PC-9 (cell line): ENCODE results near the gene LTBP4. TPM values are rescaled to one million over a fixed set of nuclear protein-coding genes. Genes with fewer than 3 reads are reported as not detected.

Experiments
- BruUV-seq: library from RNA; stranded (reverse); fragments of 400-500 nt; replicated peaks from 2 replicates; lab custom pipeline; 2021; lab: Mats Ljungman, UMichigan
- CTCF ChIA-PET: fragments of 300-600 bp; sonication (Branson Sonifier 250); formaldehyde crosslinking; loops from one replicate; lab custom pipeline; 2022; ENCODE audit warnings: antibody characterized with exemption; lab: Charles Lee
- POLR2A ChIA-PET: fragments of 300-600 bp; sonication (Branson Sonifier 250); formaldehyde crosslinking; loops from one replicate; lab custom pipeline; 2022; ENCODE audit warnings: antibody characterized with exemption; ENCODE audit not compliant: unreplicated experiment; lab: Charles Lee
- DNase-seq, 2 experiments: peaks; one replicate each; pipeline versions ENCODE4 v3.0.0 to v3.0.0-alpha.2; 2015 to 2022; ENCODE audit warnings: mixed read lengths in 1 of 2
- H2AFZ ChIP-seq: fragments of 200-600 bp; sonication (generic); 2 replicates; pipeline ENCODE4 v1.8.1; 2017; ENCODE audit warnings: antibody characterized with exemption
- H3F3A ChIP-seq: fragments of 200-600 bp; sonication (generic); 2 replicates; pipeline ENCODE4 v1.8.1; 2017; ENCODE audit warnings: antibody characterized with exemption, mild to moderate bottlenecking, low read depth; ENCODE audit not compliant: insufficient read depth
- H3K27ac ChIP-seq: fragments of 200-600 bp; sonication (generic); 2 replicates; pipeline ENCODE4 v1.6.1; 2016; ENCODE audit warnings: mixed run types
- H3K27me3 ChIP-seq: fragments of 200-600 bp; sonication (generic); 2 replicates; pipeline ENCODE4 v1.6.1; 2016; ENCODE audit warnings: low read depth, mixed run types; ENCODE audit not compliant: insufficient read depth
- H3K36me3 ChIP-seq: fragments of 200-600 bp; sonication (generic); 2 replicates; pipeline ENCODE4 v1.6.1; 2016; ENCODE audit warnings: low read depth, mixed run types
- H3K4me1 ChIP-seq: fragments of 200-600 bp; sonication (generic); replicated peaks from 2 replicates; pipeline ENCODE4 v1.6.1; 2016; ENCODE audit warnings: mixed run types; ENCODE audit not compliant: insufficient read depth
- H3K4me2 ChIP-seq: fragments of 200-600 bp; sonication (generic); 2 replicates; pipeline ENCODE4 v1.6.1; 2017; ENCODE audit warnings: mixed run types
- H3K4me3 ChIP-seq: fragments of 200-600 bp; sonication (generic); 2 replicates; pipeline ENCODE4 v1.6.1; 2016; ENCODE audit warnings: mixed run types
- H3K79me2 ChIP-seq: fragments of 200-600 bp; sonication (generic); 2 replicates; pipeline ENCODE4 v1.6.1; 2017; ENCODE audit warnings: low read depth, mixed run types
- H3K9me2 ChIP-seq: fragments of 200-600 bp; sonication (generic); 2 replicates; pipeline ENCODE4 v1.8.1; 2017; ENCODE audit warnings: mild to moderate bottlenecking; ENCODE audit not compliant: insufficient read depth
- H3K9me3 ChIP-seq: fragments of 200-600 bp; sonication (generic); 2 replicates; pipeline ENCODE4 v1.8.1; 2016; ENCODE audit warnings: low read depth; ENCODE audit not compliant: insufficient read depth
- H4K20me1 ChIP-seq: fragments of 200-600 bp; sonication (generic); 2 replicates; pipeline ENCODE4 v1.8.1; 2017; ENCODE audit not compliant: insufficient read depth
- CTCF ChIP-seq: fragments of 200-600 bp; sonication (generic); conservative IDR thresholded peaks from 2 replicates; pipeline ENCODE4 v1.6.1; 2017; ENCODE audit warnings: mixed run types, antibody characterized with exemption, mild to moderate bottlenecking, moderate library complexity
- EZH2 ChIP-seq: fragments of 200-600 bp; sonication (generic); IDR thresholded peaks from 2 replicates; pipeline ENCODE4 v1.8.0; 2017; ENCODE audit warnings: antibody characterized with exemption, low read depth
- intact Hi-C: fragments of 100-400 bp; cut with micrococcal nuclease; formaldehyde crosslinking; loops from one replicate; pipeline ENCODE4 v1.10.0; 2022; ENCODE audit not compliant: unreplicated experiment
- total RNA-seq: library from RNA; stranded (reverse); gene quantifications from 2 replicates; pipeline ENCODE4 v1.2.3, GENCODE V29; 2021

The LTBP4 gene
- total RNA-seq, 1 experiment from 2014 or later: 163 TPM

GRCh38 chr19:40640744-40641143, 39.6 kb downstream of the LTBP4 start:
- Histone ChIP-seq H3K4me1 (peaks cover 12% of the 10 kb centered on the region), H3K9me2 (no peaks in the 10 kb centered on the region), H3K4me2 (no peak overlapping the region), H3K9me3 (no peaks in the 10 kb centered on the region), H3K27ac (no peak overlapping the region), H3F3A (peaks cover 6% of the 10 kb centered on the region), H2AFZ (no peak overlapping the region), H3K27me3 (no peaks in the 10 kb centered on the region), H4K20me1 (no peaks in the 10 kb centered on the region), H3K4me3 (no peak overlapping the region), H3K79me2 (no peaks in the 10 kb centered on the region), H3K36me3 (no peaks in the 10 kb centered on the region)
- DNase-seq: no peak
- no TSS peak for BruUV-seq
- intact Hi-C loops: no loop called here
- TF ChIP-seq CTCF (no peak), EZH2 (no peak)
- ChIA-PET CTCF (interaction anchor here (0.8 kb wide), 1 partner anchor 335 kb away, joined by 4 read pairs; no protein-coding TSS in a partner anchor), POLR2A (no interaction called here)

- Histone ChIP-seq H3F3A (peaks cover 11% of the 10 kb centered on the region), H3K27ac (no peak overlapping the region), H3K9me2 (no peaks in the 10 kb centered on the region), H4K20me1 (no peaks in the 10 kb centered on the region), H3K4me1 (peaks cover 15% of the 10 kb centered on the region), H3K9me3 (no peaks in the 10 kb centered on the region), H3K79me2 (no peaks in the 10 kb centered on the region), H2AFZ (no peak overlapping the region), H3K4me3 (no peak overlapping the region), H3K36me3 (no peaks in the 10 kb centered on the region), H3K27me3 (no peaks in the 10 kb centered on the region), H3K4me2 (no peak overlapping the region)
- no peak for DNase-seq
- no TSS peak for BruUV-seq
- no peak for TF ChIP-seq EZH2
- no peak for TF ChIP-seq CTCF
- intact Hi-C loops: no loop called here
- POLR2A ChIA-PET: no interaction called here
- CTCF ChIA-PET: no interaction called here
These were observed 40.1 kb downstream of the LTBP4 start for GRCh38 chr19:40641281-40641680.

GRCh38 chr19:40642051-40642706, 41.0 kb downstream of the LTBP4 start:
- Histone ChIP-seq H2AFZ (no peak overlapping the region), H3K4me2 (no peak overlapping the region), H3K79me2 (no peaks in the 10 kb centered on the region), H3K9me2 (no peaks in the 10 kb centered on the region), H3K4me1 (peaks cover 23% of the 10 kb centered on the region), H3K4me3 (no peak overlapping the region), H3K36me3 (no peaks in the 10 kb centered on the region), H3F3A (peaks cover 17% of the 10 kb centered on the region), H4K20me1 (no peaks in the 10 kb centered on the region), H3K9me3 (no peaks in the 10 kb centered on the region), H3K27ac (no peak overlapping the region), H3K27me3 (no peaks in the 10 kb centered on the region)
- no peak for TF ChIP-seq EZH2
- no peak for TF ChIP-seq CTCF
- no TSS peak for BruUV-seq
- intact Hi-C loops: no loop called here
- CTCF ChIA-PET: no interaction called here
- no peak for DNase-seq
- POLR2A ChIA-PET: no interaction called here
